HL-60 (cell line): ENCODE results near the gene IQGAP3.

ENCODE experiments used
- DNase-seq, 2 experiments: peaks; one replicate each; pipeline ENCODE4 v3.0.0-alpha.2; 2010 to 2020; ENCODE audit warnings: low read depth in 1 of 2, low spot score in 1 of 2
- H3K27ac ChIP-seq: fragments of 250-450 bp; sonication (Bioruptor Pico); replicated peaks from 2 replicates; pipeline ENCODE4 v1.5.1; 2020; ENCODE audit warnings: mild to moderate bottlenecking, moderate library complexity
- H3K27me3 ChIP-seq: fragments of 250-450 bp; sonication (Bioruptor Pico); 2 replicates; pipeline ENCODE4 v1.5.1; 2021; ENCODE audit warnings: mild to moderate bottlenecking, moderate library complexity; ENCODE audit not compliant: insufficient read depth, poor library complexity, severe bottlenecking
- H3K4me3 ChIP-seq: replicated peaks from 2 replicates; pipeline ENCODE4 v1.5.1; 2011; ENCODE audit warnings: mild to moderate bottlenecking, control low read depth, low read length; ENCODE audit not compliant: insufficient read depth
- GABPA ChIP-seq: IDR thresholded peaks from 2 replicates; pipeline ENCODE4 v1.6.1; 2012; ENCODE audit warnings: low read depth
- POLR2AphosphoS5 ChIP-seq: IDR thresholded peaks from 2 replicates; pipeline ENCODE4 v1.6.1; 2012; ENCODE audit warnings: low read depth
- SPI1 ChIP-seq: IDR thresholded peaks from 2 replicates; pipeline ENCODE4 v1.6.1; 2012; ENCODE audit warnings: low read depth, mild to moderate bottlenecking, borderline replicate concordance
- TF ChIP-seq, protein P1 (sequence below): IDR thresholded peaks from 2 replicates; pipeline ENCODE4 v1.6.1; 2012; ENCODE audit warnings: low read depth; ENCODE audit not compliant: insufficient replicate concordance
- TF ChIP-seq, protein P2 (sequence below): IDR thresholded peaks from one replicate; pipeline ENCODE4 v1.5.1; 2011; ENCODE audit warnings: low read length, control low read depth, inconsistent platforms; ENCODE audit not compliant: insufficient read depth

The IQGAP3 gene

DNA sequence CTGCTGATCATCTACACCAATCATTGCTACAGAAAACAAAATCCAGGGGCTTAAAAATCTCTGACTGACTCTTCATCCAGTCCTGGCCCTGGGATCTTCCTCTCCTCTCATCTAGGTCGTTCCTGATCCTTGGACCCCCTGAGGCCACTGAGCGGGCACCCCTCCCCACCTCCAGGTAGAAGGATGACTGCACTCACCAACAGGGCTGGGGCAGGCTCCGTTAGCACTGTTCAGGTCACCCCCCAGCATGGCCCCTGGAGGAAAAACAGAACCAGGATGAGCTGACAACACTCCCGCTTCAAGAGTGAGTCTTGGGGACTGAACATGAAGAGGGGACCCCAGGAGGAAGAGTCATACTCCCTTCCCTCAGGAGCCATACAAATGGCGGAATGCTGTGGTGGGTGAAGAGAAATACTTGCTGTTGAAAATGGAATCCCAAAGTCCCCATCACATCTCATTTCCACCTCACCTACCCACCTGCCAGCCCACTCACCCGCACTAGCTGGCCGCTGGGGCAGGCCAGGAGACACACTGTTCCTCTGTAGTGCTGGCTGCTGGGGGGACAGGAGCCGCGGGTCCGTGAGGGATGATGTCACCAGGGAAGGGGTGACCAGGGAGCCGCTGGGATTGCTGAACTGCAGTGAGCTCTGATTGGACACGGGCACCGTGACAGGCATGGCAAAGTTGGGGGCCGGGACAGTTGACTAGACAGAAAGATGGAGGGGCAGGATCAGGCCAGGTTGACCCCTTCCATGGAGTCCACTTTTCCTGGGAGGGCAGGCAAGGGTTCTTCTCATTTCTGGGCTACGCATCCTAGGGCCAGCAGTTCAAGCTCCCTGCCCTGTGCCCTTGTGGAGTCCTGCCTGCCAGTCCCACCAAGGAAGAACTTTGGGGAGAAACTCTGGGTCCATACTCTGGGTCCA lies 93.0 kb downstream of the IQGAP3 start:
- Histone ChIP-seq H3K27ac (no peak overlapping the region), H3K4me3 (no peak overlapping the region), H3K27me3 (no peaks in the 10 kb centered on the region)
- TF ChIP-seq POLR2AphosphoS5, result no peak; the same call in 1 of the 2 replicates
- TF ChIP-seq SPI1, result no peak
- TF ChIP-seq, protein P1, sequence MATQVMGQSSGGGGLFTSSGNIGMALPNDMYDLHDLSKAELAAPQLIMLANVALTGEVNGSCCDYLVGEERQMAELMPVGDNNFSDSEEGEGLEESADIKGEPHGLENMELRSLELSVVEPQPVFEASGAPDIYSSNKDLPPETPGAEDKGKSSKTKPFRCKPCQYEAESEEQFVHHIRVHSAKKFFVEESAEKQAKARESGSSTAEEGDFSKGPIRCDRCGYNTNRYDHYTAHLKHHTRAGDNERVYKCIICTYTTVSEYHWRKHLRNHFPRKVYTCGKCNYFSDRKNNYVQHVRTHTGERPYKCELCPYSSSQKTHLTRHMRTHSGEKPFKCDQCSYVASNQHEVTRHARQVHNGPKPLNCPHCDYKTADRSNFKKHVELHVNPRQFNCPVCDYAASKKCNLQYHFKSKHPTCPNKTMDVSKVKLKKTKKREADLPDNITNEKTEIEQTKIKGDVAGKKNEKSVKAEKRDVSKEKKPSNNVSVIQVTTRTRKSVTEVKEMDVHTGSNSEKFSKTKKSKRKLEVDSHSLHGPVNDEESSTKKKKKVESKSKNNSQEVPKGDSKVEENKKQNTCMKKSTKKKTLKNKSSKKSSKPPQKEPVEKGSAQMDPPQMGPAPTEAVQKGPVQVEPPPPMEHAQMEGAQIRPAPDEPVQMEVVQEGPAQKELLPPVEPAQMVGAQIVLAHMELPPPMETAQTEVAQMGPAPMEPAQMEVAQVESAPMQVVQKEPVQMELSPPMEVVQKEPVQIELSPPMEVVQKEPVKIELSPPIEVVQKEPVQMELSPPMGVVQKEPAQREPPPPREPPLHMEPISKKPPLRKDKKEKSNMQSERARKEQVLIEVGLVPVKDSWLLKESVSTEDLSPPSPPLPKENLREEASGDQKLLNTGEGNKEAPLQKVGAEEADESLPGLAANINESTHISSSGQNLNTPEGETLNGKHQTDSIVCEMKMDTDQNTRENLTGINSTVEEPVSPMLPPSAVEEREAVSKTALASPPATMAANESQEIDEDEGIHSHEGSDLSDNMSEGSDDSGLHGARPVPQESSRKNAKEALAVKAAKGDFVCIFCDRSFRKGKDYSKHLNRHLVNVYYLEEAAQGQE, result no peak
- TF ChIP-seq, protein P2, sequence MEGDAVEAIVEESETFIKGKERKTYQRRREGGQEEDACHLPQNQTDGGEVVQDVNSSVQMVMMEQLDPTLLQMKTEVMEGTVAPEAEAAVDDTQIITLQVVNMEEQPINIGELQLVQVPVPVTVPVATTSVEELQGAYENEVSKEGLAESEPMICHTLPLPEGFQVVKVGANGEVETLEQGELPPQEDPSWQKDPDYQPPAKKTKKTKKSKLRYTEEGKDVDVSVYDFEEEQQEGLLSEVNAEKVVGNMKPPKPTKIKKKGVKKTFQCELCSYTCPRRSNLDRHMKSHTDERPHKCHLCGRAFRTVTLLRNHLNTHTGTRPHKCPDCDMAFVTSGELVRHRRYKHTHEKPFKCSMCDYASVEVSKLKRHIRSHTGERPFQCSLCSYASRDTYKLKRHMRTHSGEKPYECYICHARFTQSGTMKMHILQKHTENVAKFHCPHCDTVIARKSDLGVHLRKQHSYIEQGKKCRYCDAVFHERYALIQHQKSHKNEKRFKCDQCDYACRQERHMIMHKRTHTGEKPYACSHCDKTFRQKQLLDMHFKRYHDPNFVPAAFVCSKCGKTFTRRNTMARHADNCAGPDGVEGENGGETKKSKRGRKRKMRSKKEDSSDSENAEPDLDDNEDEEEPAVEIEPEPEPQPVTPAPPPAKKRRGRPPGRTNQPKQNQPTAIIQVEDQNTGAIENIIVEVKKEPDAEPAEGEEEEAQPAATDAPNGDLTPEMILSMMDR, result no peak
- no peak for TF ChIP-seq GABPA
- DNase-seq, result no peak

DNA sequence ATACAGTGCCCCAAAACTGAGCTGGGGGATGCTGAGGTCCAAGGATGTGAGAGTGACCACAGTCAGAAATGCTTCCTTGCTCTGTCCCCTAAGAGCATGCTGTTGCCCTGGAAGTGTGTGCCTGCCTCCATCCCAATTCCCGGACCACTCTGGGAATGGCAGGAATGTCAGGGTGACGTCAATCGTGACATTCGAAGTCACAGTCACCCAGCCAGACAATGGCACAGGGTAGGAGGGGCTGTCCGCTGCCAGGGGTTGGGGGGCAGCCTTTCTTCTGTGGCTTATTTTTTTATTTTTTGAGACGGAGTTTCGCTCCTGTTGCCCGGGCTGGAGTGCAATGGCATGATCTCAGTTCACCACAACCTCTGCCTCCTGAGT lies 94.1 kb downstream of the IQGAP3 start:
- DNase-seq, result no peak
- Histone ChIP-seq H3K27me3 (no peaks in the 10 kb centered on the region), H3K4me3 (no peak overlapping the region), H3K27ac (no peak overlapping the region)
- TF ChIP-seq SPI1 (no peak), POLR2AphosphoS5 (no peak), GABPA (no peak)
- TF ChIP-seq, protein P2, result no peak
- TF ChIP-seq, protein P1, result no peak

DNA sequence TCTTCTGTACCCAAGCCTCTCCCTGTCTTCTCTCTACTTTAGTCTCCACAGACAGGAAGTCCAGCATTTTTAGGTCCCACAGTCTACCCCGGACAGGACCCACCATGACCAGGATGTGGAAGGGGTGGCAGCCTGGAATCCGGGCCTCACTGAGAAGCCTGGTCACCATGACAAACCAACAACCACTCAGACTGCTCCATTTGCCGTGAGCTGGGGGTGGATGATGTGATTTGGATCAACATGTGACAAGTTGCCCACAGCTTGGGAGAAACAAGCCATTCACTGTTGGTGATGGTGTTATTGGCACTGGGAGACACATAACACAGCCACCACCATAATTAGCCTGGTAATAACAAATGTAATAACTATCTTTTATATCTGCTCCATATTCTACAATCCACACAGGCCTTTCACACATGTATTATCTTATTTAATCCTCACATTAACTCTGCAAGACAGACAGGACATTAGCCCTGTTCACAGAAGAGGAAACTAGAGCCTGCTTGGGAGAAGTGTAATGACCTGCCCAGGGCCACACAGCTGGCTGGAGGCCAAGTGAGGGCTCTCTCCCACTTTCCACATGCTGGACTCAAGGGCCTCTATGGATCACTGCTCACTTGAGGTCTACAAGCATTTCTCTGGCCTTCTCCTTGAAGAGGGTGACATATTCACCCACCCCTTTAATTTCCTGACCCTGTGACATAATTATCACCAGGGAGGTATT lies 94.7 kb downstream of the IQGAP3 start:
- no peak overlapping the region for H3K4me3 ChIP-seq
- peak in 1 of 2 experiments; percentile 27 for DNase-seq
- no peaks in the 10 kb centered on the region for H3K27me3 ChIP-seq
- TF ChIP-seq POLR2AphosphoS5 (peak; percentile 15; the same call in 1 of the 2 replicates), GABPA (no peak)
- H3K27ac ChIP-seq, result no peak overlapping the region

DNA sequence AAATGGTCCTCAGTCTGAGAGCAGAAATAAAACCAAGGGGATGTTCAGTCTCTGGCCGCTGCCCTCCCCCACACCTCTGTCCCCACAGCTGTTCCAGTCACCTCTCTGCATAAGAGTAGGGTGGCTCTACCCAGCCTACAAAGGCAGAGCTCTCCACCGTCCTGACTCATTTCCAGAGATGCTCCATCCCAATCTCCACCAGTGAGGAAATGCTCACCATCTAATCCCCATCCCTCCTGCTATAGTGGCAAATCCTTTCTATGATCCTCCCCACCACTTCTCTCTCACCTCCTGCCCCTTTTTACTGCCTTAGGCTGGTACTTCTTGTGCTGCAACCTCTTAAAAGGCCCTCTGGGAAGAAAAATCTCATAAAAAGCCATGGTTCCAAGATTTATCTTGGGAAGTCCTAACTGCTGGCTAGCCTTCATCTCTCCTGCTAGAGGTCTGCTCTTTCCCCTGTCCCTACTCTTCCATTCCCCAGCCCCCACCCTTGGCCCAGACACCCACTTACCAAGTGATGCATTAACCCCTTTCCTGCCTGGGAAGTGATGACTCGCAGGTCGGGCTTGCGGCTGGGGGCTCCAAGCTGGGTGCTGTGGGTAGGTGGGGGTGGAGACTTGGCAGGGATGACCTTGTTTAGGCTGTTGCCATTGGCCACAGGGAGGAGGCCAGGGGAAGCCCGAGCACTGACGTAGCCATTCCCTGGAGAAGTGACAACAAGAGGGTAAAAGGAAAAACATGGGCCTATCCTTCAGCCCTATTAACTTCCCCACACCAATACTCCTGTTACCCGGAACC lies 95.7 kb downstream of the IQGAP3 start:
- peak in 1 of 2 experiments; percentile 40 for DNase-seq
- Histone ChIP-seq H3K4me3 (no peak overlapping the region), H3K27me3 (no peaks in the 10 kb centered on the region), H3K27ac (no peak overlapping the region)
- TF ChIP-seq GABPA, result no peak
- TF ChIP-seq POLR2AphosphoS5, result no peak
- TF ChIP-seq SPI1, result no peak
- TF ChIP-seq, protein P1, result no peak
- TF ChIP-seq, protein P2, result no peak
